GM10266 (cell line): ENCODE measurements around the gene ORM1.

Experiments used
- DNase-seq: peaks from one replicate; pipeline ENCODE4 v3.0.0; 2012; ENCODE audit errors: extremely low spot score
- TF ChIP-seq, protein P1 (sequence below): IDR thresholded peaks from 2 replicates; pipeline ENCODE4 v1.5.1; 2012; ENCODE audit warnings: mild to moderate bottlenecking, low read depth; ENCODE audit not compliant: control insufficient read depth, insufficient read depth; ENCODE audit errors: missing control alignments

ORM1 gene

GRCh38 chr9:114303977-114304376, 18.9 kb upstream of the ORM1 start:
- no peak for DNase-seq
- TF ChIP-seq, protein P1, sequence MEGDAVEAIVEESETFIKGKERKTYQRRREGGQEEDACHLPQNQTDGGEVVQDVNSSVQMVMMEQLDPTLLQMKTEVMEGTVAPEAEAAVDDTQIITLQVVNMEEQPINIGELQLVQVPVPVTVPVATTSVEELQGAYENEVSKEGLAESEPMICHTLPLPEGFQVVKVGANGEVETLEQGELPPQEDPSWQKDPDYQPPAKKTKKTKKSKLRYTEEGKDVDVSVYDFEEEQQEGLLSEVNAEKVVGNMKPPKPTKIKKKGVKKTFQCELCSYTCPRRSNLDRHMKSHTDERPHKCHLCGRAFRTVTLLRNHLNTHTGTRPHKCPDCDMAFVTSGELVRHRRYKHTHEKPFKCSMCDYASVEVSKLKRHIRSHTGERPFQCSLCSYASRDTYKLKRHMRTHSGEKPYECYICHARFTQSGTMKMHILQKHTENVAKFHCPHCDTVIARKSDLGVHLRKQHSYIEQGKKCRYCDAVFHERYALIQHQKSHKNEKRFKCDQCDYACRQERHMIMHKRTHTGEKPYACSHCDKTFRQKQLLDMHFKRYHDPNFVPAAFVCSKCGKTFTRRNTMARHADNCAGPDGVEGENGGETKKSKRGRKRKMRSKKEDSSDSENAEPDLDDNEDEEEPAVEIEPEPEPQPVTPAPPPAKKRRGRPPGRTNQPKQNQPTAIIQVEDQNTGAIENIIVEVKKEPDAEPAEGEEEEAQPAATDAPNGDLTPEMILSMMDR: no peak

DNA sequence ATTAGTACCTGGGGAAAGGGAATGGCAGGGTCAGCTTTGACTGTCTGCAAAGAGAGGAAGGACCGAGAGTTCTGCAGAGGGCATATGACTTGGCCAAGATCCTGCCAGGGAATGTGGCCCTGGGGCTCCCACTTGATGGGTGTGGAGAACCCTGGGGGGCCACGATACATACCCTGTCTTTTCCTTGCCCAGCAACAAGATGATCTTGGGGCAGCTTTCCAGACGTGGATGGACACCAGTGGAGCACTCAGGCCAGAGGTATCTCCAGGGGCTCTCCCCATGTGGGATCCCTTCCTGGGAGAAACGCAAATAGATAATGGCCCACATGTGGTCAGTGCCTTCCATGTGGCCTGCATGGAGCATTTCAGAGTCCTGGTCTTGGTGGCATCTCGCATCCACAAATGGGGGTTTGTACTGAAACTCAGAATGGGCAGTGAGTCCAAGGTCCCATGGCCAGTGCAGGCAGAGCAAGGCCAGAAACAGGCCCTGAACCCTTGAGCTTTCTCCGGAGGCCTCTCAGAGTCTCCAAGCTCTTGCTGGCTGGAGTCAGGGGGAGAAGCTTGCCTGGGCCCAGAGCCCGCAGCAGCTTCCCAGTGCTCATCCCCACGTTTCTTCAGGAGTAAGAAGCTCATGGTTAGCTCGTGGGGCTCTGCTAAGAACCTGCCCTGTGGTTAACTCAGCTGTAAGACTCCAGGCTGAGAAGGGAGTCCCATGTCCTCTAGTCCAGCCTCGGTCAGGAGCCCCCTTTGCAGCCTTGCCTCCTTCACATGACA, 18.3 kb upstream of the ORM1 start:
- no peak for DNase-seq
- TF ChIP-seq, protein P1: no peak

- no peak for DNase-seq
- TF ChIP-seq, protein P1: no peak
Measured at GRCh38 chr9:114307899-114308267, 15.0 kb upstream of the ORM1 start.

GRCh38 chr9:114308361-114308950, 14.4 kb upstream of the ORM1 start:
- no peak for DNase-seq
- TF ChIP-seq, protein P1: no peak

DNA sequence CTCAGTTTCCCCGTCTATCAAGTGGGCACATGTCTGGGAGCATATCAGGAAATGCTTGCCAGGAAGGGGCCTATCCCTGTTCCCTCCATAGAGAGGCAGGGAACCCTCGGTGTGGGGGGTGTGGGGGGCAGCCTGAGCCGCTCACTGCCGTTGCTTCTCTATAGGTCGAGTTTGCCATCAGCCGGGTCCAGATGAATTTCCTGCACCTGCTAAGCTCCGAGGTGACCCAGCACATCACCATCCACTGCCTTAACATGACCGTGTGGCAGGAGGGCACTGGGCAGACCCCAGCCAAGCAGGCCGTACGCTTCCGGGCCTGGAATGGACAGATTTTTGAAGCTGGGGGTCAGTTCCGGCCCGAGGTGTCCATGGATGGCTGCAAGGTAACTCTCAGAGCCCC, 13.8 kb upstream of the ORM1 start:
- DNase-seq: no peak
- TF ChIP-seq, protein P1: no peak

GRCh38 chr9:114310471-114311450, 12.1 kb upstream of the ORM1 start:
- no peak for DNase-seq
- TF ChIP-seq, protein P1: no peak
